ENCODE measurements around the gene FOXP3.

Gene FOXP3

DNA sequence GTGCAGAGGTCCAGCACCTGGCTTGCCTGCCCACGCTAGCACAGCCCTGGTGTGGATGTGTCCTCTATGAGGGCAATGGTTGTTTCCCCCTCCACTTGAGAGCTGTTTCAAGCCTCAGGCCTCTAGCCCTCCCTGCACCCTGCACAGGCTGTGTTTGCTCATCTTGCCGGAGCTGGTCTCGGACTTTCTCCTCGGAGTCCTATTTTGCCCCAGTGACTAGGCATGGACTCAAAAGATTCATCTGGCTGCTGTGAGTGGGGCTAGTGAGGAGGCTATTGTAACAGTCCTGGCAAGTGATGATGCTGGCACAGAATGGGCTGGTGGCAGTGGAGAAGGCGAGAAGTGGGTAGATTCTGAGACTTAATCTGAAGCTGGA is 5.8 kb downstream of the FOXP3 start:
- H3K27me3 ChIP-seq: peaks cover 38 to 89% (median 65%) of the 10 kb centered on the region in 11 experiments
- no peaks in the 10 kb centered on the region for H3K9me3 ChIP-seq (replicated peaks in 1 of 11)
- no peaks in the 10 kb centered on the region for H3K36me3 ChIP-seq
- H3K27ac ChIP-seq: no peak overlapping the region
- H3K4me2 ChIP-seq: no peak overlapping the region
- no peak overlapping the region for H3K9ac ChIP-seq
- H3K4me3 ChIP-seq: no peak overlapping the region
- peaks cover 0 to 12% (median under 1%) of the 10 kb centered on the region in 10 experiments; a peak in 5 of 20 replicates for H3K4me1 ChIP-seq
- no peak for TF ChIP-seq Cebpa-rat (IDR thresholded peaks at IDR 0.05)
- peaks cover 0 to 41% (median 0%) of the 10 kb centered on the region in 11 experiments; a peak in 4 of 22 replicates for H4K20me1 ChIP-seq

DNA sequence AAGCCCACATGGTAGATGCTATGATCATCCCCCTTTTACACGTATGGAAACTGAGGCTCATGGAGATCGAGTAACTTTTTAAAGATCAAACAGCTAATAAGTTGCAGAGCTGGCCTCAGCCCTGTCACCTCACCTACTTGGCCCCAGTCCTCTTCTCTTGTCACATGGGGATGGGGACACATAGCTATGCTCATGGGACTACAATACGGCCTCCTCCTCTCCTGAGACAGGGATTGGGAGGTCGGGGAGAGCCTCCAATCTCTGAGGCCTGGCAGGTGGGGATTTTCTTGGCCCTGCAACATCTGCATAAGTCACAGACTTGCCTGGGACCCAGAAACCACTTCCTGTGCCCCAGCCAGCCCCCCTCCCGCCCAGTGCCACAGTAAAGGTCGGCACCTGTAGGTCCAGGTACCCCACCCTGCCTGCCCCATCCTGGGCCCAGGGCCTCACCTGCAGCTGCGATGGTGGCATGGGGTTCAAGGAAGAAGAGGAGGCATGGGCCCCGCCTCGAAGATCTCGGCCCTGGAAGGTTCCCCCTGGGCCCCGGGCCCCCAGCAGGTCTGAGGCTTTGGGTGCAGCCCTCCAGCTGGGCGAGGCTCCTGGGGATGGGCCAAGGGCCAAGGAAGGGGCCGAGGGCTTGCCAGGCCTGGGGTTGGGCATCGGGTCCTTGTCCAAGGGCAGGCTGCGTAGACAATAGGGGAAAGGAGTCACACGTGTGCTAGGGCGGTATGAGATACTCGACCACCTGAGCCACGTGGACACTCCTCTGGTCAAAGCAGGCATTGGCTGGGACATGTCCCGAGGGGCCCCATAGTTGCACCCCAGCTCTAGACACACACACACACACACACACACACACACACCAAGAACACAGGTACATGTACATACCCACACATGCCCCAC is 6.4 kb downstream of the FOXP3 start:
- Histone ChIP-seq H3K36me3 (no peaks in the 10 kb centered on the region), H3K4me1 (peaks cover 0 to 12% (median 3%) of the 10 kb centered on the region in 10 experiments; a peak in 5 of 20 replicates), H3K4me2 (no peak overlapping the region), H3K27me3 (peaks cover 38 to 89% (median 62%) of the 10 kb centered on the region in 11 experiments), H3K4me3 (no peak overlapping the region), H3K27ac (no peak overlapping the region), H3K9me3 (replicated peaks in 1 of 11) (no peaks in the 10 kb centered on the region), H3K9ac (no peak overlapping the region), H4K20me1 (peaks cover 0 to 46% (median 0%) of the 10 kb centered on the region in 11 experiments; a peak in 5 of 22 replicates)
- TF ChIP-seq Cebpa-rat (IDR thresholded peaks at IDR 0.05): no peak

GRCh38 chrX:49257074-49257790 is 7.3 kb downstream of the FOXP3 start:
- Histone ChIP-seq H3K4me2 (no peak overlapping the region; a peak in 1 of 22 replicates), H3K4me3 (no peak overlapping the region), H3K36me3 (no peaks in the 10 kb centered on the region), H3K4me1 (peaks cover 0 to 13% (median 3%) of the 10 kb centered on the region in 10 experiments; a peak in 5 of 20 replicates), H3K27ac (no peak overlapping the region), H3K9ac (no peak overlapping the region), H3K27me3 (peaks cover 33 to 90% (median 65%) of the 10 kb centered on the region in 11 experiments), H4K20me1 (peaks cover 0 to 53% (median 0%) of the 10 kb centered on the region in 11 experiments; a peak in 5 of 22 replicates), H3K9me3 (replicated peaks in 1 of 11) (no peaks in the 10 kb centered on the region)
- no peak for TF ChIP-seq Cebpa-rat (IDR thresholded peaks at IDR 0.05)

- H3K9me3 ChIP-seq (replicated peaks in 1 of 11): no peaks in the 10 kb centered on the region
- H3K36me3 ChIP-seq: 0 out of 22 replicates have a peak, but pooled peaks cover 0 to 1% (median 0%) of the 10 kb centered on the region in 11 experiments
- H3K27ac ChIP-seq: no peak overlapping the region
- no peak for TF ChIP-seq Cebpa-rat (IDR thresholded peaks at IDR 0.05)
- H3K4me1 ChIP-seq: peaks cover 0 to 13% (median 3%) of the 10 kb centered on the region in 10 experiments; a peak in 5 of 20 replicates
- no peak overlapping the region for H3K4me3 ChIP-seq
- no peak overlapping the region; a peak in 1 of 22 replicates for H3K4me2 ChIP-seq
- H4K20me1 ChIP-seq: peaks cover 0 to 53% (median 0%) of the 10 kb centered on the region in 11 experiments; a peak in 5 of 22 replicates
- H3K9ac ChIP-seq: no peak overlapping the region
- peaks cover 33 to 84% (median 59%) of the 10 kb centered on the region in 11 experiments for H3K27me3 ChIP-seq
These were observed 8.1 kb downstream of the FOXP3 start for GRCh38 chrX:49256268-49256995.

GRCh38 chrX:49254639-49255038 is 9.9 kb downstream of the FOXP3 start:
- no peak overlapping the region for H3K9ac ChIP-seq
- H3K36me3 ChIP-seq: peaks cover 0 to 14% (median 5%) of the 10 kb centered on the region in 11 experiments; a peak in 6 of 22 replicates
- H4K20me1 ChIP-seq: peaks cover 0 to 59% (median 0%) of the 10 kb centered on the region in 11 experiments; a peak in 6 of 22 replicates
- H3K27ac ChIP-seq: no peak overlapping the region
- H3K9me3 ChIP-seq (replicated peaks in 1 of 11): no peaks in the 10 kb centered on the region
- no peak overlapping the region for H3K4me3 ChIP-seq
- peaks cover 0 to 13% (median 3%) of the 10 kb centered on the region in 10 experiments; a peak in 5 of 20 replicates for H3K4me1 ChIP-seq
- peaks cover 17 to 74% (median 43%) of the 10 kb centered on the region in 11 experiments for H3K27me3 ChIP-seq
- no peak overlapping the region for H3K4me2 ChIP-seq
- no peak for TF ChIP-seq Cebpa-rat (IDR thresholded peaks at IDR 0.05)

DNA sequence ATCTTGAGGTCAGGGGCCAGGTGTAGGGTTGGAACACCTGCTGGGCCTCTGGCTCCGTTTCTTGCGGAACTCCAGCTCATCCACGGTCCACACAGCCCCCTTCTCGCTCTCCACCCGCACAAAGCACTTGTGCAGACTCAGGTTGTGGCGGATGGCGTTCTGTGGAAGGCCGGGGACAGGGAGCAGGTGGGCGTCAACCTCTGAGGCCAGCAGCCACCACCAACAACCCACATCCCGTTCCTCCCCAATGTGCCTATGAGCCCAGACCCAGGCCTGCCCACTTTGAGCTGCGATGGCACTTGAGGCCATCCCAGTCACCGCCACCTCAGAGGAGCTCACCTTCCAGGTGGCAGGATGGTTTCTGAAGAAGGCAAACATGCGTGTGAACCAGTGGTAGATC is 13.2 kb downstream of the FOXP3 start:
- Histone ChIP-seq H3K27me3 (peaks cover 0 to 52% (median 19%) of the 10 kb centered on the region in 11 experiments; a peak in 18 of 22 replicates), H3K4me1 (peaks cover 0 to 13% (median 0%) of the 10 kb centered on the region in 10 experiments; a peak in 3 of 20 replicates), H3K9ac (no peak overlapping the region), H4K20me1 (peaks cover 0 to 46% (median 0%) of the 10 kb centered on the region in 11 experiments; a peak in 9 of 22 replicates), H3K4me3 (no peak overlapping the region), H3K27ac (no peak overlapping the region), H3K9me3 (replicated peaks in 1 of 11) (no peaks in the 10 kb centered on the region), H3K4me2 (no peak overlapping the region), H3K36me3 (peaks cover 6 to 42% (median 23%) of the 10 kb centered on the region in 11 experiments; a peak in 18 of 22 replicates)
- no peak for TF ChIP-seq Cebpa-rat (IDR thresholded peaks at IDR 0.05)

DNA sequence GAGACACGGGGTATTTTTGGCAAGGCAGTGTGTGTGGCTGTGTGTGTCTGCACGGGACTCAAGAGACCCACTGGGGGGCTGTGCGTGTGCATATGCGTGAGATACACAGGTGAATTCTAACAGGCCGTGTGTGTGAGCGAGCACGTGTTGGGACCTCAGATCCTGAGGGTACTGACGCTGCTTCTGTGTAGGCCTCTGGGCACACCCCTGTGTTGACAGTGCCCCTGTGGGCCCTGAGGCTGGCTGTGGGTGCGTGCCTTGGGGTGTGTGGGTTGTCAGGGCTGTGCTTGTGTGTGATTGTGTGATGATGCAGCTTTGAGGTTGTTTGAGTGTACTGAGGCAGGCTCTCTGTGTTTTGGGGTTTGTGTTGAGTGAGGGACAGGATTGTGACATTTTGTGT is 13.9 kb downstream of the FOXP3 start:
- Histone ChIP-seq H4K20me1 (peaks cover 0 to 40% (median 0%) of the 10 kb centered on the region in 11 experiments; a peak in 9 of 22 replicates), H3K9ac (no peak overlapping the region)
- no peak for TF ChIP-seq Cebpa-rat (IDR thresholded peaks at IDR 0.05)

DNA sequence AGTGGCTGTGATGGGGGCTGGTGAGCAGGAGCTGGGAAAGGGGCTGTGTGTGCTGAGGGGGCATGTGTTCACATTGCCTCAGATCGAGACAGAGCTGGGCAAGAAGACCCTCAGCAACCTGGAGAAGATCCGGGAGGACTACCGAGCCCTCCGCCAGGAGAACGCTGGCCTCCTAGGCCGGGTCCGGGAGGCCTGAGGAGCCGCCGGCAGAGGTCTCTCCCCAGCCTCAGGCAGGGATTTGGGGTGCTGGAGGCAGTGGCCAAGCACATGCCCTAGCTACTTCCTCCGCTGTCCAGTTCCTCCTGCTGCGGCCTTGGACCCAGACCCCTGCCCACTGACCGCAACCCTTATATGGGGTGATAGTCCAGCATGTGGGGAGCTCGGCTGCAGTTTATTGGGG is 14.4 kb downstream of the FOXP3 start:
- Histone ChIP-seq H3K27ac (no peak overlapping the region), H3K4me1 (peaks cover 0 to 13% (median 0%) of the 10 kb centered on the region in 10 experiments; a peak in 3 of 20 replicates), H4K20me1 (peaks cover 0 to 34% (median 0%) of the 10 kb centered on the region in 11 experiments; a peak in 9 of 22 replicates), H3K4me3 (no peak overlapping the region), H3K27me3 (peaks cover 5 to 53% (median 26%) of the 10 kb centered on the region in 11 experiments), H3K9ac (no peak overlapping the region), H3K4me2 (no peak overlapping the region), H3K9me3 (replicated peaks in 1 of 11) (no peaks in the 10 kb centered on the region), H3K36me3 (peaks cover 13 to 55% (median 27%) of the 10 kb centered on the region in 11 experiments; a peak in 18 of 22 replicates)
- TF ChIP-seq Cebpa-rat (IDR thresholded peaks at IDR 0.05): no peak

More for the DNA sequence above, 13.9 kb downstream of the FOXP3 start:
- no peaks in the 10 kb centered on the region for H3K9me3 ChIP-seq (replicated peaks in 1 of 11)
- no peak overlapping the region for H3K4me3 ChIP-seq
- H3K27ac ChIP-seq: no peak overlapping the region
- peaks cover 13 to 50% (median 27%) of the 10 kb centered on the region in 11 experiments; a peak in 18 of 22 replicates for H3K36me3 ChIP-seq
- peaks cover 0 to 13% (median 0%) of the 10 kb centered on the region in 10 experiments; a peak in 3 of 20 replicates for H3K4me1 ChIP-seq
- H3K4me2 ChIP-seq: no peak overlapping the region
- H3K27me3 ChIP-seq: peaks cover under 1 to 53% (median 24%) of the 10 kb centered on the region in 11 experiments; a peak in 20 of 22 replicates

Data from BLaER1 treated with 17β-estradiol and CSF1 and Interleukin-3, amounts not matched to agents 10 nM and 100 nM (cell line).